Loucy (cell line): ENCODE results near the gene HOXA2.

ENCODE experiments used
- H2AFZ ChIP-seq: fragments of 200-600 bp; sonication (generic); 2 replicates; pipeline ENCODE4 v1.6.0; 2016; ENCODE audit warnings: antibody characterized with exemption, mild to moderate bottlenecking, low read length, moderate library complexity
- H3F3A ChIP-seq: fragments of 200-600 bp; 2 replicates; pipeline ENCODE4 v1.6.0; 2016; ENCODE audit warnings: antibody characterized with exemption, low read depth, mild to moderate bottlenecking
- H3K27me3 ChIP-seq: fragments of 200-600 bp; sonication (generic); 2 replicates; pipeline ENCODE4 v1.6.1; 2014; ENCODE audit warnings: low read length, mild to moderate bottlenecking; ENCODE audit not compliant: insufficient read depth, poor library complexity, severe bottlenecking
- H3K36me3 ChIP-seq: fragments of 200-600 bp; sonication (generic); 2 replicates; pipeline ENCODE4 v1.6.1; 2016; ENCODE audit warnings: low read length; ENCODE audit not compliant: insufficient read depth
- H3K4me1 ChIP-seq: fragments of 200-600 bp; sonication (generic); 2 replicates; pipeline ENCODE4 v1.5.1; 2014; ENCODE audit warnings: low read length, mild to moderate bottlenecking; ENCODE audit not compliant: insufficient read depth, poor library complexity, severe bottlenecking
- H3K4me2 ChIP-seq: fragments of 200-600 bp; sonication (generic); 2 replicates; pipeline ENCODE4 v1.6.0; 2014; ENCODE audit warnings: antibody characterized with exemption, low read length, low read depth, mild to moderate bottlenecking; ENCODE audit not compliant: poor library complexity, severe bottlenecking
- H3K4me3 ChIP-seq: fragments of 200-600 bp; sonication (generic); 2 replicates; pipeline ENCODE4 v1.5.1; 2014; ENCODE audit warnings: low read length, mild to moderate bottlenecking, mixed read lengths; ENCODE audit not compliant: poor library complexity, severe bottlenecking
- H3K79me2 ChIP-seq: fragments of 200-600 bp; sonication (generic); 2 replicates; pipeline ENCODE4 v1.6.1; 2014; ENCODE audit warnings: low read length; ENCODE audit not compliant: insufficient read depth
- H3K9ac ChIP-seq: fragments of 200-600 bp; sonication (generic); 2 replicates; pipeline ENCODE4 v1.6.0; 2014; ENCODE audit warnings: mild to moderate bottlenecking, low read depth, low read length, moderate library complexity; ENCODE audit not compliant: poor library complexity, severe bottlenecking
- H3K9me2 ChIP-seq: fragments of 200-600 bp; sonication (generic); replicated peaks from 2 replicates; pipeline ENCODE4 v1.6.1; 2016; ENCODE audit warnings: low read depth, low read length, mixed read lengths
- H3K9me3 ChIP-seq: fragments of 200-600 bp; sonication (generic); 2 replicates; pipeline ENCODE4 v1.6.1; 2014; ENCODE audit warnings: mild to moderate bottlenecking, antibody characterized with exemption, low read length, low read depth; ENCODE audit not compliant: insufficient read depth
- H4K20me1 ChIP-seq: fragments of 200-600 bp; sonication (generic); 2 replicates; pipeline ENCODE4 v1.6.0; 2014; ENCODE audit warnings: antibody characterized with exemption, low read length, mild to moderate bottlenecking; ENCODE audit not compliant: insufficient read depth, poor library complexity, severe bottlenecking
- EZH2phosphoT487 ChIP-seq: fragments of 200-600 bp; IDR thresholded peaks from 2 replicates; pipeline ENCODE4 v1.6.1; 2018; ENCODE audit warnings: antibody characterized with exemption, mild to moderate bottlenecking, moderate library complexity, borderline replicate concordance
- TF ChIP-seq, protein P1 (sequence below): fragments of 200-600 bp; sonication (generic); conservative IDR thresholded peaks from 2 replicates; pipeline ENCODE4 v1.5.1; 2014; ENCODE audit warnings: mild to moderate bottlenecking, antibody characterized with exemption, low read length

HOXA2 gene

GRCh38 chr7:27078616-27079233 lies 23.8 kb downstream of the HOXA2 start:
- Histone ChIP-seq H2AFZ (no peak overlapping the region), H3K9ac (no peak overlapping the region), H3K4me2 (no peak overlapping the region), H3K36me3 (no peaks in the 10 kb centered on the region), H3F3A (no peaks in the 10 kb centered on the region), H3K4me3 (no peak overlapping the region), H3K27me3 (no peaks in the 10 kb centered on the region), H4K20me1 (no peaks in the 10 kb centered on the region), H3K9me2 (no peaks in the 10 kb centered on the region), H3K9me3 (no peaks in the 10 kb centered on the region), H3K79me2 (no peaks in the 10 kb centered on the region), H3K4me1 (peaks cover 4% of the 10 kb centered on the region)
- TF ChIP-seq, protein P1, sequence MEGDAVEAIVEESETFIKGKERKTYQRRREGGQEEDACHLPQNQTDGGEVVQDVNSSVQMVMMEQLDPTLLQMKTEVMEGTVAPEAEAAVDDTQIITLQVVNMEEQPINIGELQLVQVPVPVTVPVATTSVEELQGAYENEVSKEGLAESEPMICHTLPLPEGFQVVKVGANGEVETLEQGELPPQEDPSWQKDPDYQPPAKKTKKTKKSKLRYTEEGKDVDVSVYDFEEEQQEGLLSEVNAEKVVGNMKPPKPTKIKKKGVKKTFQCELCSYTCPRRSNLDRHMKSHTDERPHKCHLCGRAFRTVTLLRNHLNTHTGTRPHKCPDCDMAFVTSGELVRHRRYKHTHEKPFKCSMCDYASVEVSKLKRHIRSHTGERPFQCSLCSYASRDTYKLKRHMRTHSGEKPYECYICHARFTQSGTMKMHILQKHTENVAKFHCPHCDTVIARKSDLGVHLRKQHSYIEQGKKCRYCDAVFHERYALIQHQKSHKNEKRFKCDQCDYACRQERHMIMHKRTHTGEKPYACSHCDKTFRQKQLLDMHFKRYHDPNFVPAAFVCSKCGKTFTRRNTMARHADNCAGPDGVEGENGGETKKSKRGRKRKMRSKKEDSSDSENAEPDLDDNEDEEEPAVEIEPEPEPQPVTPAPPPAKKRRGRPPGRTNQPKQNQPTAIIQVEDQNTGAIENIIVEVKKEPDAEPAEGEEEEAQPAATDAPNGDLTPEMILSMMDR, result no peak
- no peak for TF ChIP-seq EZH2phosphoT487

DNA sequence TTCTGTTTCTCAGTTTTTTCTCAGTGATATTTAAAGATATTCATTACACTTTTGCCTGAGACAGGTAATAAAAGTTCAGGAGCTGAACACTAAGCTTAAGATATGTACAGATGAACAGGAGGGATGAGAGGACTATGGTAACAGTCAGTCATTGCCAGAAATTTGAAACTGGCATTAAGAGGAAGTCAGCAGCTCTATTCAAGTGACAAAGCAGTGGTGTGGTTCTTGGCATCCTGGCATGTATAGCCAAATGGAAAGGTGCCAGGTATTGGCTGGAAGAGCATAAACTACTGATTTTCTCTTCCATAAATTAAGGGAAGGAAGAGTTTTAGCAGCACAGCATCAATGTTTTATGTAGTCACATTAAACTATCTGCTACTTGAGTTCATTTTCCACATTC lies 29.4 kb downstream of the HOXA2 start:
- Histone ChIP-seq H3K4me2 (no peak overlapping the region), H3K4me3 (no peak overlapping the region), H3K36me3 (no peaks in the 10 kb centered on the region), H2AFZ (no peak overlapping the region), H3K4me1 (peaks cover 6% of the 10 kb centered on the region), H4K20me1 (no peaks in the 10 kb centered on the region), H3K9me2 (no peaks in the 10 kb centered on the region), H3K9ac (no peak overlapping the region), H3F3A (no peaks in the 10 kb centered on the region), H3K79me2 (no peaks in the 10 kb centered on the region), H3K9me3 (no peaks in the 10 kb centered on the region), H3K27me3 (no peaks in the 10 kb centered on the region)
- TF ChIP-seq EZH2phosphoT487, result no peak
- TF ChIP-seq, protein P1, result no peak

GRCh38 chr7:27071622-27072390 lies 30.7 kb downstream of the HOXA2 start:
- Histone ChIP-seq H4K20me1 (no peaks in the 10 kb centered on the region), H3K36me3 (no peaks in the 10 kb centered on the region), H3K27me3 (no peaks in the 10 kb centered on the region), H3K9me2 (no peaks in the 10 kb centered on the region), H3K9ac (no peak overlapping the region), H3K4me3 (no peak overlapping the region), H3K9me3 (no peaks in the 10 kb centered on the region), H2AFZ (no peak overlapping the region), H3K79me2 (no peaks in the 10 kb centered on the region), H3K4me1 (peaks cover 6% of the 10 kb centered on the region), H3F3A (no peaks in the 10 kb centered on the region), H3K4me2 (no peak overlapping the region)
- no peak for TF ChIP-seq EZH2phosphoT487
- TF ChIP-seq, protein P1, result no peak
